Kidney epithelial cell (primary cell): ENCODE results near the gene RAB33B. TPM values are rescaled to one million over a fixed set of nuclear protein-coding genes. Genes with fewer than 3 reads are reported as not detected.
"Not testable (repeated sequence)": the region's sequence is repeated elsewhere in the genome, so short reads cannot be mapped to it uniquely, and the experiment has no call there.

Experiments used
- DNase-seq: peaks from one replicate; pipeline ENCODE4 v3.0.0-alpha.2; 2010; ENCODE audit warnings: low read depth
- H3K27me3 ChIP-seq: 2 replicates; pipeline ENCODE4 v1.6.0; 2011; ENCODE audit warnings: low read length; ENCODE audit not compliant: control insufficient read depth, insufficient read depth
- H3K36me3 ChIP-seq: 2 replicates; pipeline ENCODE4 v1.5.1; 2011; ENCODE audit warnings: low read length; ENCODE audit not compliant: control insufficient read depth, insufficient read depth
- H3K4me3 ChIP-seq: 2 replicates; pipeline ENCODE4 v1.5.1; 2011; ENCODE audit warnings: low read depth, mild to moderate bottlenecking, control low read depth, low read length
- total RNA-seq: library from RNA; depleted of rRNA; stranded (reverse); fragments of >200 nt; gene quantifications from 2 replicates; pipeline ENCODE4 v1.2.3, GENCODE V29; 2015
- TF ChIP-seq, protein P1 (sequence below): IDR thresholded peaks from 2 replicates; pipeline ENCODE4 v1.5.1; 2011; ENCODE audit warnings: mild to moderate bottlenecking, moderate library complexity, low read length, control low read depth, inconsistent platforms; ENCODE audit not compliant: insufficient read depth, poor library complexity, severe bottlenecking

Gene RAB33B
- total RNA-seq, 1 donor from 2014 or later = 9.6 TPM

DNA sequence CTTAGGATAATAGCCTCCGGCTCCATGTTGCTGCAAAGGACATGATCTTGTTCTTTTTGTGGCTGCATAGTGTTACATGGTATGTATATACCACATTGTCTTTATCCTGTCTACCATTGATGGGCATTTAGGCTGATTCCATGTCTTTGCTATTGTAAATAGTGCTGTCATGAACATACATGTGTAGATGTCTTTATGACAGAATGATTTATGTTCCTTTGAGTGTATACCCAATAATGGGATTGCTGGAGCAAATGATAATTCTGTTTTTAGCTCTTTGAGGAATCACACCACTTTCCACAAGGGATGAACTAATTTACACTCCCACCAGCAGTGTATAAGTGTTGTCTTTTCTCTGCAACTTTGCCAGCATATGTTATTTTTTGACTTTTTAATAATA is 4.6 kb downstream of the RAB33B start:
- DNase-seq = no peak
- TF ChIP-seq, protein P1, sequence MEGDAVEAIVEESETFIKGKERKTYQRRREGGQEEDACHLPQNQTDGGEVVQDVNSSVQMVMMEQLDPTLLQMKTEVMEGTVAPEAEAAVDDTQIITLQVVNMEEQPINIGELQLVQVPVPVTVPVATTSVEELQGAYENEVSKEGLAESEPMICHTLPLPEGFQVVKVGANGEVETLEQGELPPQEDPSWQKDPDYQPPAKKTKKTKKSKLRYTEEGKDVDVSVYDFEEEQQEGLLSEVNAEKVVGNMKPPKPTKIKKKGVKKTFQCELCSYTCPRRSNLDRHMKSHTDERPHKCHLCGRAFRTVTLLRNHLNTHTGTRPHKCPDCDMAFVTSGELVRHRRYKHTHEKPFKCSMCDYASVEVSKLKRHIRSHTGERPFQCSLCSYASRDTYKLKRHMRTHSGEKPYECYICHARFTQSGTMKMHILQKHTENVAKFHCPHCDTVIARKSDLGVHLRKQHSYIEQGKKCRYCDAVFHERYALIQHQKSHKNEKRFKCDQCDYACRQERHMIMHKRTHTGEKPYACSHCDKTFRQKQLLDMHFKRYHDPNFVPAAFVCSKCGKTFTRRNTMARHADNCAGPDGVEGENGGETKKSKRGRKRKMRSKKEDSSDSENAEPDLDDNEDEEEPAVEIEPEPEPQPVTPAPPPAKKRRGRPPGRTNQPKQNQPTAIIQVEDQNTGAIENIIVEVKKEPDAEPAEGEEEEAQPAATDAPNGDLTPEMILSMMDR = no peak
- H3K27me3 ChIP-seq = no peaks in the 10 kb centered on the region
- H3K36me3 ChIP-seq = no peaks in the 10 kb centered on the region
- H3K4me3 ChIP-seq = no peak overlapping the region

DNA sequence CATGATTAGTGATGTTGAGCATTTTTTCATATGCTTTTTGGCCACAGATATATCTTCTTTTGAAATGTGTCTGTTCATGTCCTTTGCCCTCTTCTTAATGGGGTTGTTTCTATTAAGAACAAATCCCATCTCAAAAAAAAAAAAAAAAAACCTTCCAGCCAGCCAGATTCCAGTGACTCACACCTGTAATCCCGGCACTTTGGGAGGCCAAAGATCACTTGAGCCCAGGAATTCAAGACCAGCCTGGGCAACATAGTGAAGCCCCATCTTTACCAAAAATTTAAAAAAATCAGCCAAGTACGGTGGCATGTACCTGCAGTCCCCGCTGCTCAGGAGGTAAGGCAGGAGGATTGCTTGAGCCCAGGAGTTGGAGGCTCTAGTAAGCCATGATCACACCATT is 5.1 kb downstream of the RAB33B start:
- Histone ChIP-seq H3K36me3 (no peaks in the 10 kb centered on the region), H3K27me3 (no peaks in the 10 kb centered on the region), H3K4me3 (no peak overlapping the region)
- DNase-seq = no peak
- TF ChIP-seq, protein P1 = no peak

DNA sequence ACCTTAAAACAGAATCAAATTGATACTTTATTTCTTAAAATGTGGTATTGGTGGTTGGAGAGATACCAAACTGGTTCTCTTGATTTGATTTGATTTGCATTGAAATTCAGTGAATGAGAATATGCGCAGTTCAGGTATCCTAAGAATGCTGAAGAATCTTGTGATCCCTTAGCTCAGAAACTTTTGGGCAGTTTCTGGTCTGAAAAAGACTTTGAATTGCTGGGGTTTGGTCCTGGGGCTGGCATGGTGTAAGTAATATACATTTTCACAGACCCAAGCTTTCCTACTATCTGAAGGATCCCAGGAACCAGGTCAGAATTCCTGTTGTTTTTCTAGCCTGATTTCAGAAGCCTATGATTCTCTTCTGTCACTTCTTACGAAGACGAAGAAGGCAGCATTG is 6.6 kb downstream of the RAB33B start:
- no peak overlapping the region for H3K4me3 ChIP-seq
- H3K36me3 ChIP-seq = no peaks in the 10 kb centered on the region
- DNase-seq = no peak
- no peaks in the 10 kb centered on the region for H3K27me3 ChIP-seq
- TF ChIP-seq, protein P1 = no peak

DNA sequence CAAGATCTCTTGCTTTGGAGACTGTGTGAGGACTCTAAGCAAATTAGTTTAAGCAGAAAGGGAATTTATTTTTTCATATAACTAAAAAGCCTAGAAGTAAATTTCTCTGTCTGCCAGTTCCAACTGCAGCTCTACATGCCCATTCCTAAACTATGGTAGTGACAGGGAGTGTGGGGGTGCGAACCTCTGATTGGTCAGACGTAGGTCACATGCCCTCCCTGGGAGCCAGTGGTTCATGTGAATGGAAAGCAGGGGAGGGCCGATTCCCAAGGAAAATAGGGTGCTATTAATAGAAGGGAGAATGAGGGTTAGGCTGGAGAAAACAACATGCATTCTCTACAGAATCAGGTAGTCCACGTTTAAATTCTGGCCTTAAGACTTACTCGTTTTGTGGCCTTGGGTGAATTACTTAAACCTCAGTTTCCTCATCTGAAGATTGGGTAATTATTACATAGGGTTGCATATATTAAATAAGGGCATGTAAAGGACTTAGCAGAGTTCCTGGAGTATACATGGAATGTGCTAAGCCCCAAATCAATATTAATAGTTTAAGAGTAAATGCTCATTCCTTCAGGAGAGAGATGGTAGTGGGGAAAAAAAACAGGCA is 7.2 kb downstream of the RAB33B start:
- DNase-seq = no peak
- TF ChIP-seq, protein P1 = no peak
- Histone ChIP-seq H3K4me3 (no peak overlapping the region), H3K36me3 (no peaks in the 10 kb centered on the region), H3K27me3 (no peaks in the 10 kb centered on the region)

DNA sequence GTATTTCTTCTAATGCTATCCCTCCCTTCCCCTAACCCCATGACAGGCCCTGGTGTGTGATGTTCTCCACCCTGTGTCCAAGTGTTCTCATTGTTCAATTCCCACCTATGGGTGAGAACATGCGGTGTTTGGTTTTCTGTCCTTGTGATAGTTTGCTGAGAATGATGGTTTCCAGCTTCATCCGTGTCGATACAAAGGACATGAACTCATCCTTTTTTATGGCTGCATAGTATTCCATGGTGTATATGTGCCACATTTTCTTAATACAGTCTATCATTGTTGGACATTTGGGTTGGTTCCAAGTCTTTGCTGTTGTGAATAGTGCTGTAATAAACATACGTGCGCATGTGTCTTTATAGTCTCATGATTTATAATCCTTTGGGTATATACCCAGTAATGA is 10.6 kb downstream of the RAB33B start:
- H3K36me3 ChIP-seq, H3K4me3 ChIP-seq, DNase-seq, H3K27me3 ChIP-seq: not testable (repeated sequence)

DNA sequence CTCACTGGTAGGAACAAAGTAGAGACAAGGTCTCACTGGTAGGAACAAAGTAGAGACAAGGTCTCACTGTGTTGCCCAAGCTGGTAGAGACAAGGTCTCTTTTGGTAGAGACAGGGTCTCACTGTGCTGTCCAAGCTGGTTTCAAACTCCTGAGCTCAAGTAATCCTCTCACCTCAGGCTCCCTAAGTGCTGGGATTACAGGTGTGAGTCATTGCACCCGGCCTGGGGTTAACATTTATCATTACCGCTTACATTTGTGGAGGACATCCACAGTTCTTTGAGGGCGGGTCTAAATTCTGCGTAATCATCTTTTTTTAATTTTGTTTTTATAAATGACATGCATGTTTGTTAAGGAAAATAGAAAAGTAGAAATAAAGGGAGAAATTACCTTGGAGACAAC is 12.0 kb downstream of the RAB33B start:
- Histone ChIP-seq H3K4me3 (no peak overlapping the region), H3K27me3 (no peaks in the 10 kb centered on the region), H3K36me3 (no peaks in the 10 kb centered on the region)
- TF ChIP-seq, protein P1 = no peak
- no peak for DNase-seq

DNA sequence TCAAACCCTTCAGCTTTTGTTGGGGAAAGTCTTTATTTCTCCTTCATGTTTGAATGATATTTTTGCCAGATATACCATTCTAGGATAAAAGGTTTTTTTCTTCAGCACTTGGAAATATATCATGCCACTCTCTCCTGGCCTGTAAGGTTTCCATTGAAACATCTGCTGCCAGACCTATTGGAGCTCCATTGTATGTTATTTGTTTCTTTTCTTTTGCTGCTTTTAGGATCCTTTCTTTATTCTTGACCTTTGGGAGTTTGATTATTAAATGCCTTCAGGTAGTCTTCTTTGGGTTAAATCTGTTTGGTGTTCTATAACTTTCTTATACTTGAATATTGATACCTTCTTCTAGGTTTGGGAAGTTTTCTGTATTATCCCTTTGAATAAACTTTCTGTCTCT is 14.8 kb downstream of the RAB33B start:
- H3K27me3 ChIP-seq, H3K4me3 ChIP-seq: not testable (repeated sequence)

More for the DNA sequence above, 14.8 kb downstream of the RAB33B start:
- H3K36me3 ChIP-seq, DNase-seq: not testable (repeated sequence)
